ENCODE measurements around the gene ADAM22. TPM values are rescaled to one million over a fixed set of nuclear protein-coding genes. Genes with fewer than 3 reads are reported as not detected.
"Not testable (repeated sequence)": the region's sequence is repeated elsewhere in the genome, so short reads cannot be mapped to it uniquely, and the experiment has no call there.

ADAM22 gene
- total RNA-seq, 1 donor from 2014 or later, result 2.7 TPM

DNA sequence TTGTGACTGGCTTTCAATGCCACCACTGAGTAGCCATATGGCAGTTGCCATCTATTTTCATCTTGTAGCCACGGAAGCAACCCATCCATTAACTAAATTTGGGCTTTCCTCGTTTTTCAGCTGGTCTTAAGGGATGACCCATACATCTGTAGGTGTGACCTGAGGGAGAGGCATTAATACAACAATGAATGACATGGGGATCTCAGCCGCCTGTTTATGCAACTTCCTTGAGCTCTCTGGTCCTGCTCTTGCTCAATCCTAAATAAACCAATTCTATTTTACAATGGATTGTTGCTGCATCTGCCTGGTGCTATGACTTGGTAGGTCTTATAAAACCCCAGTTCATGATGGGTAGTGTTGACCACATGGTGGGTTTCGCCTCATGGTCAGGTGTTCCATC lies 21.9 kb upstream of the ADAM22 start:
- H3K27me3 ChIP-seq (ENCODE audit: low read depth), result no peaks in the 10 kb centered on the region
- H3K36me3 ChIP-seq, result no peaks in the 10 kb centered on the region
- no peaks in the 10 kb centered on the region for H3K4me1 ChIP-seq
- H3K9me3 ChIP-seq, result no peaks in the 10 kb centered on the region
- ATAC-seq, result no peak
- no peak for DNase-seq
- no peak overlapping the region for H3K4me3 ChIP-seq
- TF ChIP-seq CTCF (IDR thresholded peaks at IDR 0.05), result no peak
- H3K27ac ChIP-seq, result no peak overlapping the region
- intact Hi-C loops (cut with DNase I), result no loop called here

DNA sequence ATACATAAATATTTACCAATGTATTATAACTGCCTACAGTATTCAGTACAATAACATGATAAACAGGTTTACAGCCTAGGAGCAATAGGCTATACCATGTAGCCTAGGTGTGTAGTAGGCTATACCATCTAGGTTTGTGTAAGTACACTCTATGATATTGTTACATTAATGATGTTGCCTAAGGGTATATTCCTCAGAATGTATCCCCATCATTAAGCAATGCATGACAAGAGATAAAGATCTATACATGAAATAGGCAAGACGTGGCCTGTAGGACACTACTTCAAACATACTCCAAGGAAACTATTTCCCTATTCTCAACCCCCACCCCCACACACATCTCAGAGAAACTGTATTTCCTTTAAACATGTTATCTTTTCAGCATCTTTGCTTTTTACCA lies 15.3 kb upstream of the ADAM22 start:
- H3K4me1 ChIP-seq, result no peaks in the 10 kb centered on the region
- H3K36me3 ChIP-seq, result no peaks in the 10 kb centered on the region
- H3K27me3 ChIP-seq (ENCODE audit: low read depth), result no peaks in the 10 kb centered on the region
- no peak overlapping the region for H3K4me3 ChIP-seq
- no peaks in the 10 kb centered on the region for H3K9me3 ChIP-seq
- TF ChIP-seq CTCF (IDR thresholded peaks at IDR 0.05), result no peak
- no peak for ATAC-seq
- no peak overlapping the region for H3K27ac ChIP-seq
- intact Hi-C loops (cut with DNase I), result no loop called here
- no peak for DNase-seq

- no peak overlapping the region for H3K27ac ChIP-seq
- no peak for DNase-seq
- H3K27me3 ChIP-seq (ENCODE audit: low read depth), result no peaks in the 10 kb centered on the region
- intact Hi-C loops (cut with DNase I), result no loop called here
- H3K36me3 ChIP-seq, result no peaks in the 10 kb centered on the region
- no peaks in the 10 kb centered on the region for H3K4me1 ChIP-seq
- ATAC-seq, result no peak
- no peak for TF ChIP-seq CTCF (IDR thresholded peaks at IDR 0.05)
- H3K4me3 ChIP-seq, result no peak overlapping the region
- H3K9me3 ChIP-seq, result no peaks in the 10 kb centered on the region
Observed at GRCh38 chr7:87919875-87920274, 14.2 kb upstream of the ADAM22 start.

DNA sequence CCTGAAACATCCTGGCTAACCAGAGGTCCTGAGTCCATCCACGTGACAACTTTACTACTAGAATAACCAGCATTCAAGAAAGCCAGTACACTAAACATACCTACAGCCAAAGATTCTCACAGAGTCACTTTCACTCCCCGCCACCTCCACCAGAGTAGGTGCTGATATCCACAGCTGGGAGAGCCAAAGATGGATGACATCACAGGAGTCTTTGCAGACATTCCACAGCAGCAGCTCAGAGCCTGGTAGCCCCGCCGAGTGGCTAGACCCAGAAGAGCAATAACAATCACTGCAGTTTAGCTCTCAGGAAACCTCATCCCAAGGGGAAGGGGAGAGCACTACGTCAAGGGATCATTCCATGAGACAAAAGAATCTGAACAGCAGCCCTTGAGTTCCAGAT lies 13.5 kb upstream of the ADAM22 start:
- Histone ChIP-seq H3K4me1 (no peaks in the 10 kb centered on the region), H3K9me3 (no peaks in the 10 kb centered on the region), H3K27ac (no peak overlapping the region), H3K27me3 (ENCODE audit: low read depth) (no peaks in the 10 kb centered on the region), H3K36me3 (no peaks in the 10 kb centered on the region), H3K4me3 (no peak overlapping the region)
- no peak for ATAC-seq
- no peak for DNase-seq
- no peak for TF ChIP-seq CTCF (IDR thresholded peaks at IDR 0.05)
- intact Hi-C loops (cut with DNase I), result no loop called here

DNA sequence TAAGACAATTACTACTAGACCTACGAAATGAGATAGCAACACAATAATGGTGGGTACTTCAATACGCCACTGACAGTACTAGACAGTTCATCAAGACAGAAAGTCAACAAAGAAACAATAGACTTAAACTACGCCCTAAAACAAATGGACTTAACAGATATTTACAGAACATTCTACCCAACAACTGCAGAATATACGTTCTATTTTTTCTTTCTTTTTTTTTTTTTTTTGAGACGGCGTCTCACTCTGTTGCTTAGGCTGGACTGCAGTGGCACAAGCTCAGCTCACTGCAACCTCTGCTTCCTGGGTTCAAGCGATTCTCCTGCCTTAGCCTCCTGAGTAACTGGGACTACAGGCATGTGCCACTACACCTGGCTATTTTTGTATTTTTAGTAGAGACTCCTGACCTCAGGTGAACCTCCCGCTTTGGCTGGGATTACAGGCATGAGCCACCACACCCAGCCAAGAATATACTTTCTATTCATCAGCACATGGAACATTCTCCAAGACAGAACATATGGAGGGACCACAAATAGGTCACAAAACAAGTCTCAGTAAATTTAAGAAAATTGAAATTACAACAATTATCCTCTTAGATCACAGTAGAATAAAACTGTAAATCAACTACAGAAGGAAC lies 11.2 kb upstream of the ADAM22 start:
- H3K27ac ChIP-seq; H3K36me3 ChIP-seq; H3K27me3 ChIP-seq (ENCODE audit: low read depth); DNase-seq; ATAC-seq; H3K9me3 ChIP-seq; H3K4me1 ChIP-seq; H3K4me3 ChIP-seq; intact Hi-C loops (cut with DNase I): not testable (repeated sequence)

- no peak for TF ChIP-seq CTCF (IDR thresholded peaks at IDR 0.05)
- H3K27ac ChIP-seq, result no peak overlapping the region
- H3K36me3 ChIP-seq, result no peaks in the 10 kb centered on the region
- no peaks in the 10 kb centered on the region for H3K4me1 ChIP-seq
- H3K27me3 ChIP-seq (ENCODE audit: low read depth), result no peaks in the 10 kb centered on the region
- intact Hi-C loops (cut with DNase I), result no loop called here
- no peak overlapping the region for H3K4me3 ChIP-seq
- ATAC-seq, result no peak
- DNase-seq, result no peak
- no peaks in the 10 kb centered on the region for H3K9me3 ChIP-seq
Observed at GRCh38 chr7:87926581-87927461, 7.2 kb upstream of the ADAM22 start.

Measured in lower lobe of right lung (tissue), 2 donors.